Measurements from ENCODE around the gene ZNF860.

Gene ZNF860

DNA sequence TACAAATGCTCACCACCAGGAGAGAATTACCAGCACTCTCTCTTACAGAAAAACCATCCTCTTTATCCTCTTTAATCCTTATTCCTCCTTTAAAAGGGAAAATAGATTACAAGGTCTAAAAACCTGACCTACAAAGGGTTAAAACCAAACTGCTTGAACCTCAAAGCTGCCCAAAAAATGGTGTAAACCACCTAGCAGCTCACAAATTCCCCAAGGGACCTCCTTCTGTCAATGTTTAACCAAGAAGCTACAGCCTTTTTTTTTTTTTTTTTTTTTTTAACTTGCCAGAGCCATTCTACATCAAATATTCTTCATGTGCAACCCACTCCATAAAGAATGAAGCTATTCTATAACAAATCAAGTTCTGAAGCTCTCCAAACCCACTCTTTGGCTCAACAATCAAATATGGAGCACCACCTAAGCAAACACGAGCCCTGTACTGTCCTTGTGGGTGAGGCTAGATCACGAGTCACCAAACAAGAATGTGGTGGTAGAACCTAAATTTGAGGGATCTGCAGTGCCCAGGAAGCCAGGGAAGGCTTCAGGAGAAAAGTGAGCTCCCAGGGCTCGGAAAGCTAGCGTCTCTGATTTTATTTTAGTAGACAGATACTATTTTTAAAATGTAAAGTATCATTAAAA lies 20.6 kb upstream of the ZNF860 start:
- no peak for DNase-seq (ENCODE audit: low read depth, low spot score)
- H3K36me3 ChIP-seq (ENCODE audit: insufficient read depth, insufficient read length, low read length), result no peaks in the 10 kb centered on the region
- no peaks in the 10 kb centered on the region for H3K4me1 ChIP-seq (ENCODE audit: insufficient read depth, insufficient read length)
- H3K4me3 ChIP-seq (ENCODE audit: insufficient read length, low read depth), result no peak overlapping the region
- H3K9me3 ChIP-seq (ENCODE audit: insufficient read depth, low read length), result peaks cover 6% of the 10 kb centered on the region
- H3K27me3 ChIP-seq (ENCODE audit: insufficient read depth, insufficient read length), result no peaks in the 10 kb centered on the region
- no peak overlapping the region for H3K9ac ChIP-seq (ENCODE audit: insufficient read length, low read depth)
- no peak for TF ChIP-seq SUZ12 (IDR thresholded peaks at IDR 0.05; ENCODE audit: extremely low read depth, insufficient read depth, insufficient read length)
- TF ChIP-seq ZNF274 (IDR thresholded peaks at IDR 0.05; ENCODE audit: low read depth, low read length), result no peak
- TF ChIP-seq YY1 (IDR thresholded peaks at IDR 0.05; ENCODE audit: insufficient read depth, insufficient read length), result no peak

DNA sequence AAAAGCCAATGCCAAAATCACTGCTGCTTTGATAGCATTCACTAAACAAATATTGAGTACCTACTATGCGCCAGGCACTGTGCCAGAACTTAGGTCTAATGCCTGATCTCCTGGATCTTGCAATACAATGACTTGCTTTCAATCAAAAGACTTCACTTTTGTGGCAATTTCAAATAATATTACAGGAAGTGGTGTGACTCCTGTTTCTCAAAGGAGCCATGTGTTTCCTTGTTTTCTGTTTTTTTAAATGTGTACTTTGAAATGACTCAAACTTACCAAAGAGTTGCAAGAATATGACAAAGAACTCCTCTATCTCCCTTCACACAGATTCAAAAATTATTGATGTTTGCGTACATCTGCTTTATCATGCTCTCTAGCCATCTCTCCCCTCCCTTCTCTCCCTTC lies 18.7 kb upstream of the ZNF860 start:
- no peak for DNase-seq (ENCODE audit: low read depth, low spot score)
- TF ChIP-seq SUZ12 (IDR thresholded peaks at IDR 0.05; ENCODE audit: extremely low read depth, insufficient read depth, insufficient read length) (no peak), ZNF274 (IDR thresholded peaks at IDR 0.05; ENCODE audit: low read depth, low read length) (no peak), YY1 (IDR thresholded peaks at IDR 0.05; ENCODE audit: insufficient read depth, insufficient read length) (no peak)
- Histone ChIP-seq H3K4me1 (ENCODE audit: insufficient read depth, insufficient read length) (no peaks in the 10 kb centered on the region), H3K9me3 (ENCODE audit: insufficient read depth, low read length) (no peaks in the 10 kb centered on the region), H3K27me3 (ENCODE audit: insufficient read depth, insufficient read length) (no peaks in the 10 kb centered on the region), H3K36me3 (ENCODE audit: insufficient read depth, insufficient read length, low read length) (no peaks in the 10 kb centered on the region), H3K9ac (ENCODE audit: insufficient read length, low read depth) (no peak overlapping the region), H3K4me3 (ENCODE audit: insufficient read length, low read depth) (no peak overlapping the region)

DNA sequence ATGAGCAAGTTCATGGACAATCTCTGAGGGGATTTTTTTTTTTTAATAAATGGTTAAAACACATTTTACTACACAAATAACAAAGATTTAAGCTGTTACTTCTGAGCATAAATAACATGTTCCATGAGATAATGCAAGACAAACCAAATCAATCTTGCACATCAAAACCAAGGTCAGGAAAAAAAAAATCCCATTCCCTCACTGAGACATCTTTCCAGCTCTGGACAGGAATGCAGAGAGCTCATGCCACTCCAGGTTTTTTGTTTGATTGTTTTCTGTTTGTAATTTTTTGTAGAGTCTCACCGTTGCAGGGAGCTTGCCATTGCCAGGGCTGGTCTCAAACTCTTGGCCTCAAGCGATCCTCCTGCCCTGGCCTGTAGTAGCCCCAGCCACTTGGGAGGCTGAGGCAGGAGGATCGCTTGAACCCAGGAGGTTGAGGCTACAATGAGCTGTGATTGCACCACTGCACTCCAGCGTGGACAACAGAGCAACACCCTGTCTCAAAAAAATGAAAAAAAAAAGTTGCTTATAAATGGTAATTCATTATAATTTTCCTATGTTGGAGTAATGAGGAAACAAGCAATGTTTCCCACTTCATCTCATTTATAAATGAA lies 14.5 kb upstream of the ZNF860 start:
- TF ChIP-seq SUZ12 (IDR thresholded peaks at IDR 0.05; ENCODE audit: extremely low read depth, insufficient read depth, insufficient read length), result no peak
- TF ChIP-seq ZNF274 (IDR thresholded peaks at IDR 0.05; ENCODE audit: low read depth, low read length), result no peak
- no peak for TF ChIP-seq YY1 (IDR thresholded peaks at IDR 0.05; ENCODE audit: insufficient read depth, insufficient read length)
- Histone ChIP-seq H3K4me1 (ENCODE audit: insufficient read depth, insufficient read length) (peaks cover 3% of the 10 kb centered on the region), H3K27me3 (ENCODE audit: insufficient read depth, insufficient read length) (no peaks in the 10 kb centered on the region), H3K9me3 (ENCODE audit: insufficient read depth, low read length) (no peaks in the 10 kb centered on the region), H3K9ac (ENCODE audit: insufficient read length, low read depth) (no peak overlapping the region), H3K36me3 (ENCODE audit: insufficient read depth, insufficient read length, low read length) (no peaks in the 10 kb centered on the region), H3K4me3 (ENCODE audit: insufficient read length, low read depth) (no peak overlapping the region)
- DNase-seq (ENCODE audit: low read depth, low spot score), result no peak

DNA sequence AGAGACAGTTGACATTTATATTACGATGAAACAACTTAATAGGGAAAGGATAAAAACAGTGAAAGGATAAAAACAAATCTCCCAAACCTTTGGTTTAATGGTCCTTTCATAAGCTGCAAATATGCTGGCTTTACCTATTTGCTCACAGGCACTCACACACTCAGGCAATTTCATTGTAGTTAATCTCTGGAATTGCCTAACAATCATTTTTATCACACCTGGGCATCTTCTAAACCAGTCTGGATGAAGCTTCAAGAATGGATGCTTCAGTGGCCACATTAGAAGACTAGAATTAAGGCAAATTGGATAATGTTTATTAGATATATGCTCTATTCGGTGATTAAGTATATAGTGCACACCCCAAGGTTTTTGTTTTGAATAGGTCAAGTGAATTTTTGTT lies 14.0 kb upstream of the ZNF860 start:
- H3K4me1 ChIP-seq (ENCODE audit: insufficient read depth, insufficient read length), result peaks cover 3% of the 10 kb centered on the region
- no peaks in the 10 kb centered on the region for H3K9me3 ChIP-seq (ENCODE audit: insufficient read depth, low read length)
- no peak overlapping the region for H3K4me3 ChIP-seq (ENCODE audit: insufficient read length, low read depth)
- H3K9ac ChIP-seq (ENCODE audit: insufficient read length, low read depth), result no peak overlapping the region
- no peaks in the 10 kb centered on the region for H3K36me3 ChIP-seq (ENCODE audit: insufficient read depth, insufficient read length, low read length)
- no peak for DNase-seq (ENCODE audit: low read depth, low spot score)
- TF ChIP-seq SUZ12 (IDR thresholded peaks at IDR 0.05; ENCODE audit: extremely low read depth, insufficient read depth, insufficient read length) (no peak), YY1 (IDR thresholded peaks at IDR 0.05; ENCODE audit: insufficient read depth, insufficient read length) (no peak), ZNF274 (IDR thresholded peaks at IDR 0.05; ENCODE audit: low read depth, low read length) (no peak)
- H3K27me3 ChIP-seq (ENCODE audit: insufficient read depth, insufficient read length), result no peaks in the 10 kb centered on the region

DNA sequence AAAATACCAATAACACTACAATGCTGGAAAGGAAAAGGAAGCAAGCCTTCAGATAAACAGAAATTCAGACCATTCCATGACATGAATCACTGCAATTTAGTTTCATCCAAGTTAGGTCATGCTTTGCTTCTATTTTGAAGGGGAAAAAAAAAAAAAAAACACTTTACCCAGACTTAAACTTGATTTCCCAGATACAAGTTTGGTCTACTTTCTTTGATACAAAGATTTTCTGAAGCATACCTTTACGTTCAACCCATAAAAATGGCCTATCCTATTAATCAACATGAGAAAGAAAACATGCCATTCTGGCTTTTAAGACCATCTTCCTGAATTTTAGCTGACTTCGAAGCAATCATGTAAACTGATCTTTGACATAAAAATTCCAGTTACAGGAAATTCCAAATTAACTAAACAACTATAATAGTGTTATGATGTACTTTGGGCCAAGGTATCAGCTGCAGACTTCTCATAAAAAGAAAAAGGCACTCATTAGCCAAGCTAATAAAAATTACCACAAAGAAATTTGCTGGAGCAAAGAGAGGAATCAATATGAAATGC lies 13.1 kb upstream of the ZNF860 start:
- Histone ChIP-seq H3K9ac (ENCODE audit: insufficient read length, low read depth) (no peak overlapping the region), H3K4me3 (ENCODE audit: insufficient read length, low read depth) (no peak overlapping the region), H3K27me3 (ENCODE audit: insufficient read depth, insufficient read length) (no peaks in the 10 kb centered on the region), H3K36me3 (ENCODE audit: insufficient read depth, insufficient read length, low read length) (no peaks in the 10 kb centered on the region), H3K4me1 (ENCODE audit: insufficient read depth, insufficient read length) (peaks cover 3% of the 10 kb centered on the region), H3K9me3 (ENCODE audit: insufficient read depth, low read length) (no peaks in the 10 kb centered on the region)
- no peak for TF ChIP-seq SUZ12 (IDR thresholded peaks at IDR 0.05; ENCODE audit: extremely low read depth, insufficient read depth, insufficient read length)
- TF ChIP-seq YY1 (IDR thresholded peaks at IDR 0.05; ENCODE audit: insufficient read depth, insufficient read length), result no peak
- TF ChIP-seq ZNF274 (IDR thresholded peaks at IDR 0.05; ENCODE audit: low read depth, low read length), result no peak
- DNase-seq (ENCODE audit: low read depth, low spot score), result no peak

DNA sequence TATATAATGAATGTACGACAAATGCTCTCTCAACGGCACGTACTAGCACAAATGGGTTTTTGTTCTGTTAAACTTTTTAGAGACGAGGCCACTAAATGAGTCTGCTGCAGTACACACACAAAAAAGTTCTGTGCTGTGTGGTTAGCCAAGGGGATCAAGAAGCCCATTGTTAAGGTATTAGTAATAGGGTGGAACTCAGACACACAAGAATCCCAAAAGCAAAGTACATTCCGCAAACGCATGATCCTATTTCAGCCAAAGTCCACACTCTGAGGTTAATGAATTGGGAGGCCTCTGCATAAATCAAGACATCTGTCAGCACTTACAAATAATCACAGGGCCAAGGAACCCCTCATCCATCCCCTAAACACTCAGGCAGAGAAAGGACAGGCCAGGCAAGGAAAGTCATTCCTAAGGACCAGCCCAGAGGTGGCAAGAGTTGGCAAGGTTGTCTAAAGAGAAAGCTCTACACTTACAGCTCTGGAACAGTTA lies 12.6 kb upstream of the ZNF860 start:
- H3K9me3 ChIP-seq (ENCODE audit: insufficient read depth, low read length), result no peaks in the 10 kb centered on the region
- peaks cover 3% of the 10 kb centered on the region for H3K4me1 ChIP-seq (ENCODE audit: insufficient read depth, insufficient read length)
- TF ChIP-seq ZNF274 (IDR thresholded peaks at IDR 0.05; ENCODE audit: low read depth, low read length), result no peak
- DNase-seq (ENCODE audit: low read depth, low spot score), result no peak
- no peaks in the 10 kb centered on the region for H3K36me3 ChIP-seq (ENCODE audit: insufficient read depth, insufficient read length, low read length)
- H3K9ac ChIP-seq (ENCODE audit: insufficient read length, low read depth), result no peak overlapping the region
- H3K27me3 ChIP-seq (ENCODE audit: insufficient read depth, insufficient read length), result no peaks in the 10 kb centered on the region
- no peak overlapping the region for H3K4me3 ChIP-seq (ENCODE audit: insufficient read length, low read depth)

DNA sequence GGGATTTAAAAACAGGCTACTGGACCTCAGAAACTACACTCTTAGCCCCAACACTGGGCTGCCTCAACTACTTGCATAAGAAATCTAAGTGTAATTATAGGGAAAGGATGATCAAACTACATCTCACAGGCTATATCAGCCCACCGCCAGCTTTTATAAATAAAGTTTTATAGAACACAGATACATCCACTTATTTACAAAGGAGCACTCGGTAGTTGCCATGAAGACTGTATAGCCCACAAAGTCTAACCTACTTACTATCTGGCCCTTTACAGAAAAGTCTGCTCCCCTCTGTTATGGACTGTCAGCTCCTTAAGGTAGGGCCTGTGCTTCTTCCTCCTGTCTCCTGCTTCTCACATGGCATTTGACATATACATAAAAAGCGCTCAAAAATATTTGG lies 9.9 kb upstream of the ZNF860 start:
- Histone ChIP-seq H3K4me3 (ENCODE audit: insufficient read length, low read depth) (no peak overlapping the region), H3K36me3 (ENCODE audit: insufficient read depth, insufficient read length, low read length) (peaks cover 6% of the 10 kb centered on the region), H3K9ac (ENCODE audit: insufficient read length, low read depth) (no peak overlapping the region), H3K27me3 (ENCODE audit: insufficient read depth, insufficient read length) (no peaks in the 10 kb centered on the region), H3K9me3 (ENCODE audit: insufficient read depth, low read length) (no peaks in the 10 kb centered on the region), H3K4me1 (ENCODE audit: insufficient read depth, insufficient read length) (peaks cover 3% of the 10 kb centered on the region)
- DNase-seq (ENCODE audit: low read depth, low spot score), result no peak
- TF ChIP-seq ZNF274 (IDR thresholded peaks at IDR 0.05; ENCODE audit: low read depth, low read length), result no peak
- no peak for TF ChIP-seq SUZ12 (IDR thresholded peaks at IDR 0.05; ENCODE audit: extremely low read depth, insufficient read depth, insufficient read length)
- TF ChIP-seq YY1 (IDR thresholded peaks at IDR 0.05; ENCODE audit: insufficient read depth, insufficient read length), result no peak

Data from NT2/D1 (cell line).